Measurements from ENCODE around the gene KRTAP9-1.

KRTAP9-1 gene

DNA sequence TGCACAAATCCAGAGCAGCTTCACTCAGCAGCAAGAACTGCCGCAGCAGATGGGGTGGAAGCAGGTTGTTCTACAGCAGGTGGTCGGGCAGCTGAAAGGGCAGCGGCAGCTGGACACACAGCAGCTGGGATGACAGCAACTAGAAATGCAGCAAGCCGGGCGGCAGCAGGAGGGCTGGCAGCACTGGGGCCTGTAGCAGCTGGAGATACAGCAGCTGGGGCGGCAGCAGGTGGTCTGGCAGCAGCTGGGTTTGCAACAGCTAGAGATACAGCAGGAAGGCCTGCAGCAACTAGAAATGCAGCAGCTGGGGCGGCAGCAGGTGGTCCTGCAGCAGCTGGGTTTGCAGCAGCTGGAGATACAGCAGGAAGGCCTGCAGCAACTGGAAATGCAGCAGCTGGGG, 22.1 kb upstream of the KRTAP9-1 start:
- no peak for DNase-seq (ENCODE audit: low read depth)
- H3K4me3 ChIP-seq (ENCODE audit: control insufficient read depth, low read depth, low read length), result no peak overlapping the region
- TF ChIP-seq, protein P1, sequence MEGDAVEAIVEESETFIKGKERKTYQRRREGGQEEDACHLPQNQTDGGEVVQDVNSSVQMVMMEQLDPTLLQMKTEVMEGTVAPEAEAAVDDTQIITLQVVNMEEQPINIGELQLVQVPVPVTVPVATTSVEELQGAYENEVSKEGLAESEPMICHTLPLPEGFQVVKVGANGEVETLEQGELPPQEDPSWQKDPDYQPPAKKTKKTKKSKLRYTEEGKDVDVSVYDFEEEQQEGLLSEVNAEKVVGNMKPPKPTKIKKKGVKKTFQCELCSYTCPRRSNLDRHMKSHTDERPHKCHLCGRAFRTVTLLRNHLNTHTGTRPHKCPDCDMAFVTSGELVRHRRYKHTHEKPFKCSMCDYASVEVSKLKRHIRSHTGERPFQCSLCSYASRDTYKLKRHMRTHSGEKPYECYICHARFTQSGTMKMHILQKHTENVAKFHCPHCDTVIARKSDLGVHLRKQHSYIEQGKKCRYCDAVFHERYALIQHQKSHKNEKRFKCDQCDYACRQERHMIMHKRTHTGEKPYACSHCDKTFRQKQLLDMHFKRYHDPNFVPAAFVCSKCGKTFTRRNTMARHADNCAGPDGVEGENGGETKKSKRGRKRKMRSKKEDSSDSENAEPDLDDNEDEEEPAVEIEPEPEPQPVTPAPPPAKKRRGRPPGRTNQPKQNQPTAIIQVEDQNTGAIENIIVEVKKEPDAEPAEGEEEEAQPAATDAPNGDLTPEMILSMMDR (conservative IDR thresholded peaks at IDR 0.05; ENCODE audit: control insufficient read depth, insufficient read depth, low read depth, low read length), result no peak

DNA sequence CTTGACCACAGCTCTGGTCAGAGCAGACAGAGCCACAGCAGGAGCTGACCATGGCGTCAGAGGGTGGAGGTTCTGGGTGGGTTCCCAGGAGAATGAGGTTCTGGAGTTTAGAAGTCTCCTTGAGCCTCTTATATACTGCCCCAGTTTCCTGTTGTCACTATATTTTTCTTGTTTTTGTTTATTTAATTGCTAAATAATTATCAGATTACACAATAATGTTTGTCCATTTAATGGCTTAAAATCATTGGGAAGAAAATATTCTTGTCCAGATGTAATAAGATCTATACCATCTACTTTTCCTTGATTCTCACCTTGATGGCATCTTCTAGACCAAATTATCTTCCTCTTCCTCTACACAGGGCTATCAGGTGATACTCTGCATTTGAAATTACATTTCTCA, 21.6 kb upstream of the KRTAP9-1 start, which contains the start of gene KRTAP4-3:
TSS of gene KRTAP4-3 (minus strand) at position 101 of the 400 bp plus-strand sequence. CDS start at position 52, 49 bp downstream.
- no peak for DNase-seq (ENCODE audit: low read depth)
- TF ChIP-seq, protein P1 (conservative IDR thresholded peaks at IDR 0.05; ENCODE audit: control insufficient read depth, insufficient read depth, low read depth, low read length), result no peak
- no peak within 1 kb of the TSS for H3K4me3 ChIP-seq (ENCODE audit: control insufficient read depth, low read depth, low read length)

DNA sequence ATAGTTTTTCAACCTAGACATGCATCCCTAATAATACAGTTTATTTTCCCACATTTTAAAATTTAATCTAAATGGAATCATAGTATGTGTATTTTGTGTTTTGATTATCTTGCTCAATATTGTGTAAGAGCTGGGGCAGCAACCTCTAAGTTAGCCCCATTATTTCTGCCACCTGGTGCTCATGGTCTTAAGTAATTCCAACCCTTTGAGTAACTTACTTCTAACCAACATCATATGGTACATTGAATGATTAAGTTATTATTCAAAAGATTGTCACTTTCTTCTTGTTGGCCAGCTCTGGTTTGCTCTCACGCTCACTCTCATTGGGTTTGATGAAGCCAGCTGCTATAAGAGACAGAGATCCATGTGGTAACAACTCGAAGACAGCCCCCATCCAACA, 17.8 kb upstream of the KRTAP9-1 start:
- no peak overlapping the region for H3K4me3 ChIP-seq (ENCODE audit: control insufficient read depth, low read depth, low read length)
- TF ChIP-seq, protein P1 (conservative IDR thresholded peaks at IDR 0.05; ENCODE audit: control insufficient read depth, insufficient read depth, low read depth, low read length), result no peak
- peak; percentile 71 for DNase-seq (ENCODE audit: low read depth)

DNA sequence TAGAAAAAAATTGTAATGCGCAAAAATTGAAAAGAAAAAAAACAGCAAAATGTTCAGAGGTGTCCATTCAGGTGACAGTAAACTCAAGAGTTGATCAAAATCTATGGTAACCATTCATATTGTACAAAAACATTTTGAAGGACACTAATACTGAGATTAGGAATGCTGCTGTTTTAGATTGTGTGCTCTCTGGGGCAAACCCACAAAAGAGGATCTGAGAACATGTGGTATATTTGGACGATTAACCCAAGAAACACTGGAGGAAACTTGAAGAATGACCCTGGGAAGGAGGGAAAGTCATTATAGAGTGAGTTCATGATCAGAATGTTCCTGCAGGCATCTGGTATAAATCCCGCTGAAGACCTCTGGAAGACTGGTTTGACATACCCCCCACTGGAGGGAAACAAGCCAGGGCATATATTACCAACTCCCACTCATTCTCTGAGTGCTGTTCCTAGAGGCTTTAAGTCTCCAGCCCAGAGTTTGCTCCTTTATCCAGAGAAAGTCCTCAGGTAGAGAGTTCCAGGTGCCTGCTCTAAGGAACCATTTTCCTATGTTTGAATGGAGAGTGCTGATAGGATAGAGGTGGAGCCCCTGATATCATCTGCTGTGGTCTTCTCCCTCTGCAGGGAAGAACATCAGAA, 12.8 kb upstream of the KRTAP9-1 start:
- TF ChIP-seq, protein P1 (conservative IDR thresholded peaks at IDR 0.05; ENCODE audit: control insufficient read depth, insufficient read depth, low read depth, low read length), result no peak
- DNase-seq (ENCODE audit: low read depth), result no peak
- H3K4me3 ChIP-seq (ENCODE audit: control insufficient read depth, low read depth, low read length), result no peak overlapping the region

DNA sequence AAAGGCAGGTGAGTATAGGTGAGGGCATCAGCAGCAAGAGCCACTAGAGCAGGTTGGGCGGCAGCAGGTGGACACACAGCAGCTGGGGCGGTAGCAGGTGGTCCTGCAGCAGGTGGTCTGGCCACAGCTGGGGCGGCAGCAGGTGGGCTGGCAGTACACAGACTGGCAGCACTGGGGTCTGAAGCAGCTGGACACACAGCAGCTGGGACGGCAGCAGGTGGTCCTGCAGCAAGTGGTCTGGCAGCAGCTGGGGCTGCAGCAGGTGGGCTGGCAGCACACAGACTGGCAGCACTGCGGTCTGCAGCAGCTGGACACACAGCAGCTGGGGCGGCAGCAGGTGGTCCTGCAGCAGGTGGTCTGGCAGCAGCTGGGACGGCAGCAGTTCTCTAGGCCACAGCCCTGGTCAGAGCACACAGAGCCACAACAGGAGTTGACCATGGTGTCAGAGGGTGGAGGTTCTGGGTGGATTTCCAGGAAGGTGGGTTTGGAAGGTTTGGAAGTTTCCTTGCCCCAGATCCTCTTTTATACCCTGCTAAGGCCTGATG, 11.9 kb upstream of the KRTAP9-1 start, which contains the start of gene KRTAP4-2:
TSS of gene KRTAP4-2 (minus strand) at position 495 of the 545 bp plus-strand sequence. CDS start at position 438, 57 bp downstream.
- TF ChIP-seq, protein P1 (conservative IDR thresholded peaks at IDR 0.05; ENCODE audit: control insufficient read depth, insufficient read depth, low read depth, low read length), result no peak
- no peak for DNase-seq (ENCODE audit: low read depth)

DNA sequence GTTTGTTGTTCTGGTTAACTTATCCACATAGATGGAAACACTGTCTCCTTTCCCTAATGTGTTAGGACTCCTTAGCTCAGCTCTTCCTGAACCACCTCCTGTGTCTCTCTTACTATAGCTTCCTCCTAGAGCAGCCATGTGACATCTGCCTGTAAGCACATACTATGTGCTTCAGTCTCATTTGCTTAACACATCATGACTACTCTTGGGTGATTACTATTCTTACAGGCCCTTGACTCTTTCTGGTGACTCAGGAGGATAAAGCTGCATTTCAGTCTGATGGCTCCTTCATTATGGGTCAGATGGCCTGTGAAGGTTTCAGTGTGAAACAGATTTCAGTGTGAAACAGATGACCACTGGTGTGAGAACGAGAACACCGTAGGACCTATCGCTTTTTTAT, 11.3 kb upstream of the KRTAP9-1 start:
- DNase-seq (ENCODE audit: low read depth), result peak; percentile 74
- no peak overlapping the region for H3K4me3 ChIP-seq (ENCODE audit: control insufficient read depth, low read depth, low read length)
- TF ChIP-seq, protein P1 (conservative IDR thresholded peaks at IDR 0.05; ENCODE audit: control insufficient read depth, insufficient read depth, low read depth, low read length), result no peak

More for the DNA sequence above, 11.9 kb upstream of the KRTAP9-1 start, which contains the start of gene KRTAP4-2:
- H3K4me3 ChIP-seq (ENCODE audit: control insufficient read depth, low read depth, low read length), result no peak within 1 kb of the TSS
